ENCODE measurements around the gene SYT14.
"Not testable (repeated sequence)": the region's sequence is repeated elsewhere in the genome, so short reads cannot be mapped to it uniquely, and the experiment has no call there.

The SYT14 gene

DNA sequence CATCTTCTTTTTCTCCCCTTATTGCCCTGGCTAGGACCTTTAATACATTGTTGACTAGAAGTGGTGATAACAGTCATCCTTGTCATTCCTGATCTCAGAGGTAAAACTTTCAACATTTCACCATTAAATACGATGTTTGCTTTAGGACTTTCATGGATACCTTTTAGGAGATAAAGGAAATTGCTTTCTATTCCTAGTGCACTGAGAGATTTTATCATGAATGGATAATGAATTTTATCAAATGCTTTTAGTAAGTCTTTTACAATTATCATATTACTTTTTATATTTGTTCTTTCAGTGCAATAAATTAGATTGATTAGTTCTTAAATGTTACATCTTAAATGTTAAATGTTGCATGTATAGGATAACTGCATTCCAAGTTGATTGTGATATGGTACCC lies 147.3 kb downstream of the SYT14 start:
- Histone ChIP-seq H3K9me3 (ENCODE audit: low read depth, low read length) (no peaks in the 10 kb centered on the region), H3K36me3 (ENCODE audit: insufficient read depth, low read length) (no peaks in the 10 kb centered on the region), H3K4me3 (no peak overlapping the region), H3K9ac (ENCODE audit: insufficient read length) (no peak overlapping the region), H3K27ac (no peak overlapping the region)
- TF ChIP-seq POLR2AphosphoS5 (IDR thresholded peaks at IDR 0.05; ENCODE audit: borderline replicate concordance, low read depth, low read length) (no peak), EZH2 (IDR thresholded peaks at IDR 0.05) (no peak), FOXP2 (optimal IDR thresholded peaks at IDR 0.05; ENCODE audit: control extremely low read depth, extremely low read length, insufficient read depth) (no peak)
- no peak for DNase-seq (ENCODE audit: low read depth, low spot score)

- DNase-seq (ENCODE audit: low read depth, low spot score), result no peak
- H3K36me3 ChIP-seq (ENCODE audit: insufficient read depth, low read length), result no peaks in the 10 kb centered on the region
- H3K27ac ChIP-seq, result no peak overlapping the region
- H3K9ac ChIP-seq (ENCODE audit: insufficient read length), result no peak overlapping the region
- no peak for TF ChIP-seq EZH2 (IDR thresholded peaks at IDR 0.05)
- TF ChIP-seq FOXP2 (optimal IDR thresholded peaks at IDR 0.05; ENCODE audit: control extremely low read depth, extremely low read length, insufficient read depth), result no peak
- no peak for TF ChIP-seq POLR2AphosphoS5 (IDR thresholded peaks at IDR 0.05; ENCODE audit: borderline replicate concordance, low read depth, low read length)
- H3K4me3 ChIP-seq, result no peak overlapping the region
- H3K9me3 ChIP-seq (ENCODE audit: low read depth, low read length), result no peaks in the 10 kb centered on the region
These were observed 149.0 kb downstream of the SYT14 start for GRCh38 chr1:210087058-210087457.

- no peaks in the 10 kb centered on the region for H3K36me3 ChIP-seq (ENCODE audit: insufficient read depth, low read length)
- DNase-seq (ENCODE audit: low read depth, low spot score), result no peak
- no peak overlapping the region for H3K9ac ChIP-seq (ENCODE audit: insufficient read length)
- no peaks in the 10 kb centered on the region for H3K9me3 ChIP-seq (ENCODE audit: low read depth, low read length)
- TF ChIP-seq FOXP2 (optimal IDR thresholded peaks at IDR 0.05; ENCODE audit: control extremely low read depth, extremely low read length, insufficient read depth), result no peak
- H3K4me3 ChIP-seq, result no peak overlapping the region
- no peak overlapping the region for H3K27ac ChIP-seq
These were observed 151.8 kb downstream of the SYT14 start for GRCh38 chr1:210089855-210090254.

DNA sequence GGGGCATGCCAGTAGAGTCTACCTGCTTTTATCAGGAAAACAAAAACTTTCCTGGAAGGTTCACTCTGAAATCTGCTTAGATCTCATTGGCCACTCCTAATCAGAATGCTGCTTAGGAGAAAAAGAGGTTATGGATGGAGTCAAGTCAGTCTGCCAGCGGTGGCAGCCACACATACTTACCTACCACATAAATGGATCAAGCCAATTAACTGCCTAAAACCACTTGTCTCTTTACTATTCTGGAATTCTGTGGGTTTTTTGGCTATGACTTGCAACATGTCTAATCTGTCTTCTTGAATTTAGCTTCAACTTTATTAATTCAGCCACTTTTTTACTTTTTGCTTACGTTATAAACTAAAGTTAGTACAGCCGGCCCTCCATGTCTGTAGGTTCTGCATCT lies 154.3 kb downstream of the SYT14 start:
- H3K9ac ChIP-seq (ENCODE audit: insufficient read length), result no peak overlapping the region

DNA sequence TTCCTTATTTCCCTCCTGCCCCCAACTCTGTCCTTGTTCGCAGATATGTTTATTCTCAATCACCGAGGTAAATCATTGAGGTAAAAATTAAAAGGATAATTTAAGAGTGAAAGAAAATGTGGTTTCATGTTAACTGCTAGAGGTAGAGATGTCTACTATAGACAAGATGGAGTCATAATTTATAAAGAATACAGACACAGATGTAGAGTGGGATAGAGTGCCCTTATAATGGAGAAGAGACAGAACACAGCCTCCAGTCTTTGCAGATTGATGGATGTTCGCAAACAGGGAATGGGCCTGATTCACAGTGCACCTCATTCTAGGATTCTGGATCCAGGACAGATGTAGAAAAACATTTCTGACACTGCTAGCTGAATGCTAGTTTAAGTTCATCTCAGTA lies 155.4 kb downstream of the SYT14 start:
- DNase-seq (ENCODE audit: low read depth, low spot score), result no peak
- TF ChIP-seq FOXP2 (optimal IDR thresholded peaks at IDR 0.05; ENCODE audit: control extremely low read depth, extremely low read length, insufficient read depth), result no peak
- TF ChIP-seq POLR2AphosphoS5 (IDR thresholded peaks at IDR 0.05; ENCODE audit: borderline replicate concordance, low read depth, low read length), result no peak
- TF ChIP-seq EZH2 (IDR thresholded peaks at IDR 0.05), result no peak
- Histone ChIP-seq H3K36me3 (ENCODE audit: insufficient read depth, low read length) (no peaks in the 10 kb centered on the region), H3K4me3 (no peak overlapping the region), H3K9me3 (ENCODE audit: low read depth, low read length) (no peaks in the 10 kb centered on the region), H3K9ac (ENCODE audit: insufficient read length) (no peak overlapping the region), H3K27ac (no peak overlapping the region)

More for the DNA sequence above, 154.3 kb downstream of the SYT14 start:
- no peak for DNase-seq (ENCODE audit: low read depth, low spot score)
- Histone ChIP-seq H3K4me3 (no peak overlapping the region), H3K36me3 (ENCODE audit: insufficient read depth, low read length) (no peaks in the 10 kb centered on the region), H3K27ac (no peak overlapping the region), H3K9me3 (ENCODE audit: low read depth, low read length) (no peaks in the 10 kb centered on the region)
- TF ChIP-seq POLR2AphosphoS5 (IDR thresholded peaks at IDR 0.05; ENCODE audit: borderline replicate concordance, low read depth, low read length) (no peak), EZH2 (IDR thresholded peaks at IDR 0.05) (no peak), FOXP2 (optimal IDR thresholded peaks at IDR 0.05; ENCODE audit: control extremely low read depth, extremely low read length, insufficient read depth) (no peak)

DNA sequence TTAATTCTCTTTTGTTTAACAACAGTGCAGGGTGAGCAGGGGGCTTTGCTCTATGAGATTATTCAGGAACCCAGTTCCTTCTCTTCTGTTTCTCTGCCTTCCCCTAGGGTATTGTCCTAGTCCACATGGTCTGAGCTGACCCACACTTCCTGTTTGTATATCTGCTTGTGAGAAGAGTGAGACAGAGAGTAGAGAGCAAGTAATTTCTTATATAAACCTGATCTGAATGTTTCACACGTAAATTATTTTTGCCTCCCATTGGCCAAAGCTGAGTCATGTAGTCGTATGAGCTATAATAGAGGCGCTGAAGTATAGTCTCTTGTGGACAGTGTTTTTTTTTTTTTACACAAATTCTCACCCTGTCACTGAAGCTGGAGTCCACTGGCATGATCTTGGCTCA lies 160.3 kb downstream of the SYT14 start:
- Histone ChIP-seq H3K4me3 (no peak overlapping the region), H3K9ac (ENCODE audit: insufficient read length) (no peak overlapping the region), H3K27ac (no peak overlapping the region), H3K9me3 (ENCODE audit: low read depth, low read length) (no peaks in the 10 kb centered on the region), H3K36me3 (ENCODE audit: insufficient read depth, low read length) (no peaks in the 10 kb centered on the region)
- no peak for DNase-seq (ENCODE audit: low read depth, low spot score)
- TF ChIP-seq EZH2 (IDR thresholded peaks at IDR 0.05), result no peak
- no peak for TF ChIP-seq POLR2AphosphoS5 (IDR thresholded peaks at IDR 0.05; ENCODE audit: borderline replicate concordance, low read depth, low read length)
- no peak for TF ChIP-seq FOXP2 (optimal IDR thresholded peaks at IDR 0.05; ENCODE audit: control extremely low read depth, extremely low read length, insufficient read depth)

- H3K27ac ChIP-seq, result no peak overlapping the region
- no peaks in the 10 kb centered on the region for H3K36me3 ChIP-seq (ENCODE audit: insufficient read depth, low read length)
- no peak overlapping the region for H3K9ac ChIP-seq (ENCODE audit: insufficient read length)
- TF ChIP-seq FOXP2 (optimal IDR thresholded peaks at IDR 0.05; ENCODE audit: control extremely low read depth, extremely low read length, insufficient read depth), result no peak
- no peak for TF ChIP-seq EZH2 (IDR thresholded peaks at IDR 0.05)
- TF ChIP-seq POLR2AphosphoS5 (IDR thresholded peaks at IDR 0.05; ENCODE audit: borderline replicate concordance, low read depth, low read length), result no peak
- no peak for DNase-seq (ENCODE audit: low read depth, low spot score)
- no peak overlapping the region for H3K4me3 ChIP-seq
- no peaks in the 10 kb centered on the region for H3K9me3 ChIP-seq (ENCODE audit: low read depth, low read length)
These were observed 161.9 kb downstream of the SYT14 start for GRCh38 chr1:210099921-210100320.

- Histone ChIP-seq H3K27ac (no peak overlapping the region), H3K36me3 (ENCODE audit: insufficient read depth, low read length) (no peaks in the 10 kb centered on the region), H3K9ac (ENCODE audit: insufficient read length) (no peak overlapping the region), H3K9me3 (ENCODE audit: low read depth, low read length) (no peaks in the 10 kb centered on the region), H3K4me3 (no peak overlapping the region)
- TF ChIP-seq EZH2 (IDR thresholded peaks at IDR 0.05), result no peak
- TF ChIP-seq FOXP2 (optimal IDR thresholded peaks at IDR 0.05; ENCODE audit: control extremely low read depth, extremely low read length, insufficient read depth), result no peak
- no peak for TF ChIP-seq POLR2AphosphoS5 (IDR thresholded peaks at IDR 0.05; ENCODE audit: borderline replicate concordance, low read depth, low read length)
- no peak for DNase-seq (ENCODE audit: low read depth, low spot score)
These were observed 166.1 kb downstream of the SYT14 start for GRCh38 chr1:210104103-210104502.

GRCh38 chr1:210112906-210113305 lies 174.9 kb downstream of the SYT14 start:
- not testable (repeated sequence) for H3K4me3 ChIP-seq; DNase-seq (ENCODE audit: low read depth, low spot score); H3K9ac ChIP-seq (ENCODE audit: insufficient read length); H3K9me3 ChIP-seq (ENCODE audit: low read depth, low read length); H3K36me3 ChIP-seq (ENCODE audit: insufficient read depth, low read length); H3K27ac ChIP-seq

All from SK-N-MC (cell line).